ENCODE measurements around the gene CD164.

The CD164 gene

GRCh38 chr6:109381747-109382575 is at the start of gene CD164:
TSS of gene CD164 (minus strand) at chr6:109382467. CDS start at chr6:109382378, 89 bp downstream.
- DNase-seq (ENCODE audit: low spot score): peak; percentile 97

GRCh38 chr6:109429496-109429895 is 47.2 kb upstream of the CD164 start:
- no peak for DNase-seq (ENCODE audit: low spot score)

GRCh38 chr6:109428889-109429477 is 46.7 kb upstream of the CD164 start:
- peak; percentile 40 for DNase-seq (ENCODE audit: low spot score)

- no peak for DNase-seq (ENCODE audit: low spot score)
Measured at GRCh38 chr6:109424946-109425345, 42.7 kb upstream of the CD164 start.

GRCh38 chr6:109421184-109421583 is 38.9 kb upstream of the CD164 start:
- no peak for DNase-seq (ENCODE audit: low spot score)

GRCh38 chr6:109420751-109421150 is 38.5 kb upstream of the CD164 start:
- no peak for DNase-seq (ENCODE audit: low spot score)

GRCh38 chr6:109417646-109418045 is 35.4 kb upstream of the CD164 start:
- DNase-seq (ENCODE audit: low spot score): no peak

- no peak for DNase-seq (ENCODE audit: low spot score)
Measured at GRCh38 chr6:109411034-109411433, 28.8 kb upstream of the CD164 start.

GRCh38 chr6:109406196-109406595 is 23.9 kb upstream of the CD164 start:
- DNase-seq (ENCODE audit: low spot score): peak; percentile 52

GRCh38 chr6:109397020-109397419 is 14.8 kb upstream of the CD164 start:
- DNase-seq (ENCODE audit: low spot score): peak; percentile 58

GRCh38 chr6:109396046-109396718 is 13.9 kb upstream of the CD164 start:
- DNase-seq (ENCODE audit: low spot score): no peak

- DNase-seq (ENCODE audit: low spot score): peak; percentile 24
Measured at GRCh38 chr6:109393886-109394281, 11.6 kb upstream of the CD164 start.

- no peak for DNase-seq (ENCODE audit: low spot score)
Measured at GRCh38 chr6:109393157-109393885, 11.1 kb upstream of the CD164 start.

- no peak for DNase-seq (ENCODE audit: low spot score)
Measured at GRCh38 chr6:109389650-109390274, 7.5 kb upstream of the CD164 start.

- no peak for DNase-seq (ENCODE audit: low spot score)
Measured at GRCh38 chr6:109388265-109388664, 6.0 kb upstream of the CD164 start.

GRCh38 chr6:109383438-109383940 is 1.2 kb upstream of the CD164 start:
- DNase-seq (ENCODE audit: low spot score): no peak

- DNase-seq (ENCODE audit: low spot score): peak; percentile 94
Measured at GRCh38 chr6:109382576-109383437, 540 bp upstream of the CD164 start.

GRCh38 chr6:109381061-109381746 is 1.1 kb downstream of the CD164 start:
- peak; percentile 10 for DNase-seq (ENCODE audit: low spot score)

GRCh38 chr6:109379711-109380110 is 2.6 kb downstream of the CD164 start:
- DNase-seq (ENCODE audit: low spot score): peak; percentile 43

- DNase-seq (ENCODE audit: low spot score): no peak
Measured at GRCh38 chr6:109377717-109378116, 4.5 kb downstream of the CD164 start.
